ENCODE results near the gene MCTP1.

The MCTP1 gene

DNA sequence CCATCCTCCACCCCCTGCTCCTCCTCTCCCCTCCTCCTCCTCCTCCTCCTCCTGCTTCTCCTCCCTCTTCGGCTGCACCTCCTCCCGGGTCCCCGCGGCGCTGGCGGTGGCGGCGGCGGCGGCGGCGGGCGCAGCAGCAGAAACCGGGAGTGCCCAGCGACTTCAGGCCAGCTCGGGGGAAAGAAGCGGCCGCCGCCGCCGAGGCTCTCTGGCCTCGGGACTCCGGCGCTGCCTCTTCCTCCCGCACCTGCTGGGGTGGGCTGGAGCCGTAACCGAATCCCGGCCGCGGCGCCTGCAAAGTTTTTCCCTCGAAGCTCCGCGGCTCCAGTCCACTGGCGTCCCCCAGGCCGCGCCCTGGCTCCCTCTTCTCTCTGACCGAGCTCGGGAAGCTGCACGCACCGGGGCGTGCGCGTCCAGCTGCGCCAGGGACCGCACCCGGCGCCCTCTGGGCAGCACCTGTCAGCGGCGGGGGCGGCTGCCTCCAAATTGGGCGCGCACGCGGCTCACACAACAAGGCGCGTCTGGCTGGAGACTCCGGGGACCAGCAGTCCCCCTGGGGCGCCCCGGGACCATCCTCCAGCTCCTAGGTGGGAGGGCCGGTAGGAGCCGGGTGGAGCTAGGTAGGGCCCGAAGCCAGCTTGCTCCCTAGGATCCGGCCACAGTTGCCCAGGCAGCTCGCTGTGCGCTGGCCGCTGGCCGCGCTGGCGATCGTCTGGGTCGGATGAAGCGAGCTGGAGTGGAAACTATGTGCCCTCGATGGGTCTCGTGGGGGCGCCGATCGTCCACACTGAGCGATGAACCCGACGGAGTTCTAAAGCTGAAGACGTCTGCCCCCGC, at the start of gene MCTP1:
Gene MCTP1 (minus strand): TSS at position 523 of the 837 bp plus-strand sequence.
- peak; percentile 4 for DNase-seq

DNA sequence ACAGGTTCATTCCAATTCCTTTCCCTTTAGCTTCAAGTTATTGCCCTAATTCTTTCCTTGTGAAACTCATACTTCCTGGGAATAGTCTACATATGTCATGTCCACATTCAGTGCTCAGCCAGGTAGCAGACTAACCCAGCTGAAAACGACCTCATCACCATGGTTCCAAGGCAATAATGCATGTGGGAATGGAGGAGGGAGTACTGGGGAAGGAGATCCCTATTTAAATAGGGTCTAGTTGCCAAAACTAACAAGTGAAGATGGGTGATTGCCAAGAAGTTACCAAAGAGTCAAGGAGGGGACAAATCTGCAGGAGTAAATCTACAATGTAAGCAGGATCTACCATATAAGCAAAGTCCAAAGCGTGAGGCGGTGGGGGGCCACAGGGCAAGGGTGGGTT, 47.3 kb upstream of the MCTP1 start:
- DNase-seq: no peak

DNA sequence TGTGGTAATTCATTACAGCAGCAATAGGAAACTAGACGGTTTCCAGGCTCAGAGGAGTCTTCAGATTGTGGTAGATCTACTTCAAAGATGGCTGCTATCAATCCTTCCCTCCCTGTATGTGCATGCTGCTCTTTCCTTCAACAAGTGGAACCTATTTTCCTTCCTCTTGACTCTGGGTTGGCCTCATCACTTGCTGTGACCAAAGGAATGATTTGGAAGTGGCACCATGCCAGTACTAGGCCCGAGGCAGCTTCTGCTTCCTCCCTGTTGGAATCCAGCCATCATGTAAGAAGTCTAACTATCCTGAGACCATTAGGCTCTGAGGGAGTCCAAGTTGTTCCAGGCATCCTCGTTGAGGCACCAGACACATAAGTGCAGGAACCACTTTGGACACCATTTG, 46.5 kb upstream of the MCTP1 start:
- DNase-seq: no peak

DNA sequence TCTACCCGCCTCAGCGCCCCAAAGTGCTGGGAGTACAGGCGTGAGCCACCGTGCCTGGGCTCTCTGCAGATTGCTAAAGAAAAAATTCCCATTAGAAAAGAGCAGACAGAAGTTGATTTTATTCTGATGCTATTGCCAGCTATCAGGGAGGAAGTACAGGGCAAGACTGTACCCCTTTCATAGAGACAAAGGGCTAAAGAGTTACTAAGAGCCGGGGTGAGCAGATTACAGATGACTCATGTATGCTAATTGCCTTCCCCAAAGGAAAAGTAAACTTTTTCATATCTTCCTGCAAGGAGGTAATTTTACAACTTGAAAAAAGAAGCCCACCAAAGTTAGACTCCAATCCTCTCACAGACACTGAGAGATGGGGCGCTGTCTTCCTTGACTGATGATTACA, 42.3 kb upstream of the MCTP1 start:
- no peak for DNase-seq

DNA sequence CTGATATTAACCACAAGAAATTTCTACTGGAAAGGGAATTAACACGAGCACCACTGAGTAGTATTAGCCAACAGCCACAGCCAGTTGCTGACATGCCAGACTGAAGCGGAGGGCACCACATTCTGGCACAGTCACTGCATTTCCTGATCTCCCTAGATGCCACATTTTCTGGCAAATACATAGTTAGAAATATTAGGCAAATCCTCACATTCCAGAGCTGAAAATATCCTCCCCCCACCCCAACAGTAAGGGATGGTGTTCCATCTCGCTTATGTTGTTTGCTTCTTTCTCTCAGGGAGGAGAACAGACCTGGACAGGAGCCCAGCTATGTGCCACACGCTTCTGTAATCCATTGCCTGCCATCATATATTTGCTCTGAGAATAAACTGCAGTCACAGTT, 32.8 kb upstream of the MCTP1 start:
- DNase-seq: no peak

DNA sequence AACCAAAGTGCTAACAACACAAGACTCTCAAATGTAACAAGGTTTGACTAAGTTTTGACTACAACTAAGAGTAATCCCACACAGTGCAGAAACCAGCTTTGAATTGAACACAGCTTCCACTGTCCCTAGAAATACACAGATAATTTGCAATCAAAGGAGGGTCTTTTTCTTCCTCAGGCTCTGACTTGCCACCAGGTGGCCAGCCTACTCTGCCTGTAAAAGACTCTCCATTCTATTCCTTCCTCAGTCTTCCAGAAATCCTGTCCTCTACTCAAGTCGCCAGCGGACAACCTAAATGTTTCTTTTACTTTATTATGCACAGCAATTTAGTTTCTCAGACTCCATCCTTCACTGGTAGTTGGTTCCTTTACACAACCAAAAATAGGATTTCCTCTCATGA, 32.2 kb upstream of the MCTP1 start:
- no peak for DNase-seq

DNA sequence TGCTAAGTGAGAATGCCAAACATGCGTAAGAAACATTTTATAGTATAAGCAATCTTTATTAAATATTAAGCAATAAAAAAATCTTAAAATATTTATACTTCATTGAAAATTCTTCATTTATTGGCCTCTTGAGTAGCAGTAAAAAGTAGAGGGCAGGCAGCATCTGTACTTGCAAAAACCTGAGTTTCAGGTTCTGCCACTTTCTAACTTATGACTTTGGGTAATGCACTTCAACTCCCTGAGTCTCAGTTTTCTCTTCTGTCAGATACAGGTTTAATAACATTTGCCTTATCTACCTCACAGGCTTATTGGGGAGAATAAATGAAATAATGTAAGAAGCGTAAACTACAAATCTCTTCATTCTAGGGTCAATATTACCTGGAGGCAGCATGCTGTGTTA, 19.8 kb upstream of the MCTP1 start:
- DNase-seq: no peak

DNA sequence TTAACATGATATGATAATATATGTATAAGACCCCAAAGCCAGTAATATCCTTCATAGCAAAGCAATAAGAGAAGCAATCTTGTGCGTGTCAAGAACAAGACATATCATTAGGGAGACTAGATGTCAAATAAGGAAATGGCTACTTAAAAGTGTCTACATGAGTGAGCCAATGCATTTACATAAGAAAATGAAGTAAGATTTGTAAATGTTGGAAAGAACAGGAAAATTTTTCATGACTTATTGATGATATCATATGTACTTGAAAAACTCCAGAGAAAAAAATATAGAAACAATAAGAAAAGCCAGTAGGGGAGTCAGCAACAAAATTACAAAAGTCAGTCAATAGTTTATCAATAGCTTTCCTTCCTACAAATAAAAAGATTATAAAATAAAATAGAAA, 13.8 kb upstream of the MCTP1 start:
- DNase-seq: no peak

DNA sequence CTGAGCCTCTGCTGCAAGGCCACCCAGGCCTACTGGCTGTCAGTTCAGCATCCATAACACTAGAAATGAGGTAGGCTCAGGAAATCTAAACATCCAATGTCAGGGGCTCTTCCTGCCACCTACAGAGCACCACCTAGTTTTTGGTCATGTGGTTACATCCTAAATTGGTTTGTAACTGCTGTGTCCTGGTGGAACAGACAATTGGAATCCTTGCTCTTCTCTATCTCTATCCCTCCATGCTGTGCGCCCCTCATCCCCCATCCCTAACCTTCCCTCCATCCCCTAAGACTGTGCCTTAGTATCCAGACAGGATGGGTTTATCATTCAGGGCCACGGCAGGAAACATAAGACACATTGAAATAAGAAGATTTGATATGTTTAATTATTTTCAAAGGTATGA, 11.4 kb upstream of the MCTP1 start:
- no peak for DNase-seq

DNA sequence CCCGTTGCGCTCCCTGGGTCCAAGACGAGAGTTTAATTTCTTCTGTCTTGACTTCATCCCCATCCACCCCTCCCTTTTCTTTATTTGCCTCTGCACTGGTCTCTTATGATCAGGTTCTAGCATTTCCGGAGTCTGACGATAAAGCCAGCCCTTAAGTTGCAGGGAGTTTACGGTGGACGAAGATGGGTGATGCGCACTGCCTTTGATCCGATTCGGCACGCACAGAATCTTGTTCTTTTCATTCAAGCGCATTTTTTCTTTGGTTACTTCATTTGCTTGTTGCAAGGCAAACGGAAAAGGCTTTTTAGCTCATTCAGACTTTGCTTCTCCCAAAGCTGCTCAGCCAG, 488 bp upstream of the MCTP1 start:
- no peak for DNase-seq

DNA sequence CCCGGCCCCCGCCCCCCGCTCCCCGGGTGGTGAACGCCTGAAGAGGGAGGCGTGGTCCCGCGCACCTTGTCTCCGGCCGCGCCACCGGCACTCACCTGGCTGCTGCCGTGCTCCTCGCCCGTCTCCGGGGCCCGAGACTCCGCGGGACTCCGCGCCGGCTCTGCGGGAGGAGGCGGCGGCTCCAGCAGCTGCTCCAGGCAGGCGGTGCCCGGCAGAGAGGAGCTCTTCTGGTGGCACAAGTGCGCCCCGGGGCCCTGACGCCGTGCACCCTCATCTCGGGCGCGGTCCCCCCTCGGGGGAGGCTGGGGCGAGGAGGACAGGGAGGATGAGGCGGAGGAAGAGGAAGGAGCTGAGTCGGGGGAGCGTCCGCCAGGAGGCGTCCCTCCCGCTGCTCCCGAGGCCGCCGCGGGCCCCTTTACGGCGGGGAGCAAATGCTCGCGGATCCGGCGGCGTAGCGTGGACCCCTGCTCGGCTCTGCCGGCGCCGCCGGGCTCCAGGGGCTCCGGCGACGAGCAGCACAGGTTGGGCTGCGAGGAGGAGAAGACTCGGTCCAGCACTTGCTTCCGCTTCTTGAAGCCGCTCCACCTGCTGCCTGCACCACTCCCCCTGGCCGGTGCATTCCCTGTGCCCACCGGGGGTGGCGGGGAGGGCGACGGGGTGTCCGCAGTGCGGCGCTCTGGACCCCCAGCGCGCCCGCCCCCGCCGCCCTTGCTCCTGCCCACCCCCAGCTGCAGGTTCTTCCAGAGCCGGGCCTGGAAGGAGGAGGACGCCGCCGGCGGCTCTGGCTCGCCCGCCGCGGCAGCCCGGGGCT, 928 bp downstream of the MCTP1 start:
- DNase-seq: peak; percentile 4

DNA sequence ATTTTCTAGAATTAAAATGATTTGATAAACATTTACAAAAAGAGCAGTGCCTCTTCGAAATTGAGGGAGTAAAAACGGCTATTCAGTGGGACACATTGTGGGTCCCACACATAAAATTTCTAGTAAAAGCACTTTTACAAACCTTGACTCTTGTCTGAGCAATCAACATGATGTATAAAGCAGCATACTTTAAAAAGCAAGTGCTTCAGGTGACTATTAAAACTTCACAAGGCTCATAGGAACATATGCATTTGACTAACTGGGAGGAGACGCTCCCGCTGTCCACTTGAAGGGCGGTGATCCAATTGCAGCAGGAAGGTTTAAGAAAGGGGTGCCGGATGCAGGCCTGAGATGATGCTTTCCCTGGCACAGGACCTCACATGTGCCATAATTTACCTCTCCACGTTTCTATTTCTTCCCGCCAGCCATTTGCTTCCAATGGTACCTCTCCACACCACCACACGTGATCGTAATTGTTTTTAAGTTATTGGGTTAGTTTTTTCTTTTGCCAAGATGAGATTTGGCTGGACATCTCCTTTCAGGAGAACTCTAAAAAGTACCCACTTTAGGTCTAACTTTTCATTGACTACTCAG, 1.8 kb downstream of the MCTP1 start:
- DNase-seq: no peak

DNA sequence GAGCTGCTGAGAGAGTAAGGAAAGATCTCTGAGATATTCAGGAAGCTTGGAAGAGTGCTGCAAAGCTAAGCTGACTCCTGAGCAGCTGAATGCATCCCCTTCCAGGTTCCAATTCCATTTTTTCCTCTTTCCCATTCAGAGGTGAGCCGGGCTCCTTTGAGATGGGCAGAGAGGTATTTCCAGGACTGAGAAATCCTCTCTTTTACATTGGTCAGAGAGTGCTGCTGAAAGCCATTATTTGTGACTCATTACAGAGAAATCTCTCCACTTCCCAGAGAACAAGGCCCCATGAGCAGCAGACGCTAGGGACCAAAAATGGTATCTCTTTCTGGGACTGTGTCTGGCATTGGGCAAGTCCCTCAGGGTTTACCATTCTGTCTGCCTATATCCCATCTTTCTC, 3.7 kb downstream of the MCTP1 start:
- peak; percentile 68 for DNase-seq

DNA sequence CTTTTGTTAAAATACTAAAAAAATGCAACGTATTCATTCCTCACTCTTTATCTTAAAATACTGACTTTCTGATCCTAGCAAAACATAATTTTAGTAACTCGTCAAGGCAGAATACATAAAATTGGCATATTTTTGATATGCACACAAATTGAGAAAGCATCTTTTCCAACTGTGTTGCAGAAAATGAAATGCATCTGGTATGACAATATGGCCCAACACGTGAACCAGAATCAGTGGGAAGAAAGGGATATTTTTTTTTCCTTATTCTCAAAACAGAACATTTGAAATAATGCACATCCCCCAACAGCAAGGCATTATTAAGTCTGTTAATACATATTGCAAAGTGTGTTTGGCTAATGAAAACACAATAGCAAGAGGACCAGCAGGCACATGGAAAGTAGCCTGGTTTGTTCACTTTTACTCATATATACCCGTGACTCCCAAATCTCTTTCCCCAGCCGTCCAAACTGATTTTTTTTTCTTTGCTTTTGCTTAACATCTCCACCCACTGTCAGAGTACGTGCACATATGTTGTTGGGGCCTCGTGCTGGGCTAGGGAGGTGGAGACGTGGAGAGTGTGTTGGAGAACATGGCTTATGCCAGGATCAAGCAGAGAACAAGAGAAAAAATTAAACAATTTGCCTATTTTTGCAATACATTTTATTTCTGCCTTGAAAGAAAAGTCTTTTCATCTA, 4.3 kb downstream of the MCTP1 start:
- DNase-seq: no peak

DNA sequence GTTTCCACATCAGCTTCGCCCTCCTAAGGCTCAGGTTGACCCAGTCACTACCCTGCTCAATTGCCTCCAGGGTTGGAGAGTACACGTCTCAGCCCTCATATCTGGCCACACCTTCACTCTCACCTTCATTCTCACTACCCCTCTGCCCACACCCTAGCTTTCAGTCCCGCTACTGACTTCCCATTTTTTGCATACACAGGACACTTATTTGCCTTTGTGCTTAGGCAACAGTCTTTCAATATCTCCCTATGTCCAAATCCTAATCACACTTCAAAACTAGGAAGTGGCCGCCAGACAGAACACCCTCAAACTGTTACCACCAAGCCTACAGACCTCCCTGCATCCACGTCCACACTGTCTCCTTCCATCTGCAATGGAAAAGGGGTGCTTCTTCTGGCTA, 10.9 kb downstream of the MCTP1 start:
- no peak for DNase-seq

DNA sequence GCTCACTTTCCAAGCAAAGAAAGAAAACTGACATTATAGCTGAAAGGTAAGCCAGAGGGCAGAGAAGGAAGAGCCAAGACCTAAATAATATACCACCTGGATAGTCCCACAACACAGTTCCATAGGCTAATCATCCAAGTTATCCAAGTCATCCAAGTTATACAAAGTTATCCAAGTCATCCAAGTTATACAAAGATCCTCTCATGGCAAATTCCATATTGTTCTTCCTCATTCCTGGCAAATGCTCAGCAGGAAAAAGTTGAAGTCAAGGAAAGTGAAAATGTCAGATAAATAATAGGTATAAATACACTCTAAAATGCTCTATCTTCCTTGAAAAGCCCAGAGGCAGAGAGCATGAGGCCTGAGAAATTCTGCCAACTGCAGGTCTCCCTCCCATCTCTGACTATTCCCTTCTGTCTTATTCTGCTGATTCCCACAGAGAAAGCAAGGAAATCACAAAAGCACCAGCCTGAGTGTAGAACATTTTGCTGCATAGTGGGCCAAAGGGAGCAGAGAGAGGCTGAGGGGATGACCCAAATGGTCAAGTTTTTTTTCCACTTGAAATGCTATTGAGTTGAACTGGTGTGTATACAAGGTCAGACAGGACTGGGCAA, 12.5 kb downstream of the MCTP1 start:
- no peak for DNase-seq

DNA sequence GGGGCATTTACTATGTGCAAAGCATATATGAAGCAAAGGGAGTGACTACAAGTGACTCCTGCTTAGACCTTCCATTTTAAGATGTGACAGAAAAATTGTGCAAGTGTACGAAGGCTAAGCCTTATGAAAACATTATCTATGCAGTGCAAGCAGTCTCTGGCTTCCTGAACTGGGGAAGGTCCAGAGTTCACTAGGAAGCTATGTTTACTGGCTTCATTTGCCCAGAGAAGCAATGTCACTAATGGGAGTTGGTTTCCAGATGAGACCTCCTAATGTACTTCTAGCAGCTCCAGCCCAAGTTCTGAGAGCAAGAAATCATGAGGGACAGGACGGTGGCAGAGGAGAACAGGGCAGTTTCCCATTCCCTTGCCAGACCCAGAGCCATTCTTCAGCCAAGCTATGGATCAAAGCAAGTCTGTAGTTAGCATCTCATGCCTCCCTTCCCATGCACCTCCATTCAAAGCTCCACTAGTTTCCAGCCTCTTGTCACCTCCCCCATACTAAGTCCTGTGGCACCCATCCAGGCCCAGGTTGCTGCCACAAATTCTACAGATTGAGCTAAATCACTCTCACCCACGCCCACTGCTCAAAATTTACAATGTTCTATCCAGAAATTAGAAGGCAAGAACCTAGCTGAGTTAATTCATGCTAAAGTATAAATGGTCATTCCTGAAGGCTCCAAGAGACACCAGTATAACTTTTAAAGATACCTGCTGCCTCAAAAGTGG, 21.8 kb downstream of the MCTP1 start:
- no peak for DNase-seq

DNA sequence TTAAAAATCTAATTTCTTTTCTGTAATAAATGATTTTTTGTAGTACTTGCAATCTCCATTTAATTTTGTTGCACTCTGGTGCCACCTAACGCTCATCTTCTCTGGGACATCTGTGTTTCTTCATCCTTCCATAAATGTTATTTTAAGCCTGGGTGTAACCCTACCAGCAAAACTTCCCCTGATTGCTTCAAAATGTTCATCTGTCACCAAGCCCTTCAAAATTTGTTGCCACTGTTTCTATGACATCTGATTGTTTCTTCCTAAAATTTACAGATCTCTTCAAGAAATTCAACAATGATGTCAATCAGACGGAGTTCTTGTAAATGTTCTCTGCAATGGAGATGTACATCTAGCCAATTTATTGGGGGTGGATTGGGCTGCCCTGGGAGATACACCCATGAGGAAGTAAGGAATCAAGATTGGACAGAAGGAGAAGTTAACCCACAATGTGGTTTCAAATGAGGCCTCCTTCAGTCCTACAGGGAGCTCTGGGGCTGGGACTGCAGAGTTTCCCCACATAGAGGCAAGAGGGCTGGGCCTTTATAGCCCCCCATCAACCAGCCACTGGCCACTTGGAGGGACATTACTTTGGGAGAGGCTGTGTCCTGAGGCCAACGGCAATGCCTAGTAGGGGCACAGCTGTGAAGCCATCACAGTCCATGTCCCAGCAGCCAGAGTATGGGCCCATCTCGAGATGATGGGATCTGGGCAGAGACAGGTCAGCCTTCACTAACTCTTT, 23.3 kb downstream of the MCTP1 start:
- no peak for DNase-seq

DNA sequence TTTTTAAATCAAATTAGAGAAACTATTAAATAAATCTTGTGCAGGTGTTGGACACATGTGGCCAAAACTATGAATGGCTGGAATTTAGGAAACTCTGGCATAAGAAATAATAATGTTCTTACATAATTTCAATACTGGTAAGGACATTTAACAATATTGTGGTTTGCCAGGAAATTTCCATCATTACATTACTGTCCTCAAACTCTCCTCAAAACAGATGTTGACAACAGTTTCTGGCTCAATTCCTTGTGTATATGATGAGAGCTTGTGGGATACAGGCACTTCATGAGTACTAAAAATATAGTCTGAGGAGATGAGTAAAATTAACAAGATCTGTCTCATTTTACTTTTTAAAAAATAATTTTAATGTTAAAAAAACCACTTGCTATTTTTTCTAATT, 27.9 kb downstream of the MCTP1 start:
- DNase-seq: no peak

DNA sequence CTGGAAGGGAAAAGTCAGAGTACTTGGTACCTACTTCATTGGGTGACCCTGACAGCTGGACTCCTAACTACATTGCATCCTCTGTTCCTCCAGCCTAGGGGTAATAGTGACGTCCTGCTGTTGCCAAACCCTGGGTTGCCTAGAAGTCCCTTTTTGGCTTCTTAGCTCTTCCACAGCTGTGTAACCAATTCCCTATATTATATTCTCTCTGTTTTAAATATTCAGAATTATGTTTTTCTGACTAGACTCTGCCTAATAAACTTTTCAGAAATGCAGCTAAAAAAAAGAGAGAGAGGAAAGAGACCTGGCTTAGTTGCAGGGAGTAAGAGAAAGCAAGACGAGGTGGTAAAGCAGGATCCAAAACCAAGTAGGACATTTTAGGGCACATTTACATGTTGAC, 28.4 kb downstream of the MCTP1 start:
- no peak for DNase-seq

DNA sequence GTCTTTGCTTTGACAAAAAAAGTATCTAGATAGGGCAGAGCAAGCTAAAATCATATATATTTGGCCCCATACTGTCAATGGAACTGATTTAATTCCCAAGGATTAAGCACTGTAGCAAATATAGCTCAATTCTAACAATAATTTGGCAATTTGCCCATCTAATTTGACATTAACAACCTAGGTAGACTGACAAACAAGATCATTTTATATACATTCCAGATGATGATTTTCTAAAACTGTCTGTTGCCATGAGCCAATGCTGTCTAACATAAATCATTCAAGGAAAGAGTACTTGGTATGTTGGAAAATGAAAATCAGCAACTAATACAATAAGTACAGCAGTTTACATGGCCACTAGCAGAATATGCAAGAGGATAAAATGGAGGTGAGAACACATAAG, 32.1 kb downstream of the MCTP1 start:
- no peak for DNase-seq

DNA sequence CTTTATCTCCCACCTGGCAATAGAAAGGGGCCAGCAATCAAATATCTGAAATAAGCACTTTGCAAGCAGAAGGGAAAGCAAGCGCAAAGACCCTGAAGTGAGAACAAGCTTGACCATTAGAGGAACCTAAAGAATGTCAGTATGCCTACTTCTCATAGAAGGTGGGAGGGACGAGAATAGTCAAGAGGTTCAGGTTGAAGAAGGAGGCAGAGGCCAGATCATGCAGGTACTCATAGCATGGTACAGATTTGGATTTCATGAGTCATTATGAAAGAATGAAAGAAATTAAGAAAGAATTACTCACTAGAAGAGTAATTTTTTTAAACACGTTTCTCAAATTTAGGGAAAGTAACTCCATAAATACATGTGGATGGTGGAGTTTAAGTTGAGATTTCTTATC, 33.7 kb downstream of the MCTP1 start:
- DNase-seq: no peak
